GM12873 (cell line): Measurements from ENCODE around the gene CA4.

ENCODE experiments used
- TF ChIP-seq, protein P1 (sequence below): IDR thresholded peaks from 2 replicates; pipeline ENCODE4 v1.5.1; 2012; ENCODE audit warnings: low read depth, mild to moderate bottlenecking, moderate library complexity, low read length, control low read depth; ENCODE audit not compliant: insufficient read depth; ENCODE audit errors: missing control alignments

The CA4 gene

GRCh38 chr17:60154616-60155426 lies 5.0 kb downstream of the CA4 start:
- TF ChIP-seq, protein P1, sequence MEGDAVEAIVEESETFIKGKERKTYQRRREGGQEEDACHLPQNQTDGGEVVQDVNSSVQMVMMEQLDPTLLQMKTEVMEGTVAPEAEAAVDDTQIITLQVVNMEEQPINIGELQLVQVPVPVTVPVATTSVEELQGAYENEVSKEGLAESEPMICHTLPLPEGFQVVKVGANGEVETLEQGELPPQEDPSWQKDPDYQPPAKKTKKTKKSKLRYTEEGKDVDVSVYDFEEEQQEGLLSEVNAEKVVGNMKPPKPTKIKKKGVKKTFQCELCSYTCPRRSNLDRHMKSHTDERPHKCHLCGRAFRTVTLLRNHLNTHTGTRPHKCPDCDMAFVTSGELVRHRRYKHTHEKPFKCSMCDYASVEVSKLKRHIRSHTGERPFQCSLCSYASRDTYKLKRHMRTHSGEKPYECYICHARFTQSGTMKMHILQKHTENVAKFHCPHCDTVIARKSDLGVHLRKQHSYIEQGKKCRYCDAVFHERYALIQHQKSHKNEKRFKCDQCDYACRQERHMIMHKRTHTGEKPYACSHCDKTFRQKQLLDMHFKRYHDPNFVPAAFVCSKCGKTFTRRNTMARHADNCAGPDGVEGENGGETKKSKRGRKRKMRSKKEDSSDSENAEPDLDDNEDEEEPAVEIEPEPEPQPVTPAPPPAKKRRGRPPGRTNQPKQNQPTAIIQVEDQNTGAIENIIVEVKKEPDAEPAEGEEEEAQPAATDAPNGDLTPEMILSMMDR: no peak

DNA sequence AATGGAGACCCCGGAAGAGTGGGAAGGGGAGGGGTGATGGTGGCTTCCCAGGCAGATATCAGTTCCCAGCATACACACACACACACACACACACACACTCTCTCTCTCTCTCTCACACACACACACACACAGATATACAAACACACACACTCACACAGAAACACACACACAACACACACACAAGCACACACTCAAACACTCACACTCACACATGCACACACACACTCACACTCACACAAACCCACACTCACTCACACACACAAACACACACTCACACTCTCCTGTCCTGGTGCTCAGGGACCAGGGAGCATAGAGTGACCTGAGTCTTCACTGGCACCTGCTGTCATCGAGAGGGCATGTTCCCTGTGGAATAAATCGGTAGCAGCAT lies 5.6 kb downstream of the CA4 start:
- TF ChIP-seq, protein P1: no peak

DNA sequence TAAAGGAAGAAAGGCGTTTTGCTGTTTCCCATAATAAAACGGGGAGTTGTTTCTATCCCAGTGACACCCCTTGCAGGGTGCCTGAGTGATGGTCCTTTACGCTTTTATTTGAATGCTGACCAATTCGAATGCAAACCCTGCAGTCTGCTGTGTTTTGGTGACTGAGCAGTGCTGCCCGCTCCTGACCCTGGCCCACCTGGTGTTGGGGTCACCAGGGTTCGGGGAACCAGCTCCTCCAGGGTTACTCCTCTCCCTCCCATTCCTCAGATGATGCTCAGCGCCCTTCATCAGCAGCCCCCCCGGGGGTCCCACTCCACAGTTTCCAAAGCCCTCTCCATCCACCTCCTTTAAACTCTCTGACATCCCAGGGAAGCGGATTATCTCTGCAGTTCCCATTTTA lies 6.0 kb downstream of the CA4 start:
- TF ChIP-seq, protein P1: no peak

DNA sequence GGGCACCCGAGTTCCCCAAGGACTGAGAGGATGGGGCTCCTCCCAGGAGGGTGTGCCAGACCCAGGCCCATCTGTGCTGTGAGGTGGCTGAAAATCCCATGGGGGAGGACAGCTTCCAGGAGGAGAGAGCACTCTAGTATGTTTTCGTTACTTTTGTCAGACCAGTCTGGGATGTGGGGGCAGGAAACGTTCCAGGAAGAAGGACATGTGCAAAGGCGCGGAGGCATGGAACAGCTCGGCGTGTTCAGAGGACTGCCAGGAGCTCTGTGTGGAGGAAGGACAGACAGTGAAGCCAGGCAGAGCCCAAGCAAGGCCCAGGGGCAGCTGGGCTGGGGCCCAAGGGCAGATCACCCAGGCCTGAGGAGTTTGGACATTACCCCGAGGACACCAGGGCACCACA lies 7.0 kb downstream of the CA4 start:
- TF ChIP-seq, protein P1: no peak

GRCh38 chr17:60157487-60158040 lies 7.8 kb downstream of the CA4 start:
- TF ChIP-seq, protein P1: no peak

DNA sequence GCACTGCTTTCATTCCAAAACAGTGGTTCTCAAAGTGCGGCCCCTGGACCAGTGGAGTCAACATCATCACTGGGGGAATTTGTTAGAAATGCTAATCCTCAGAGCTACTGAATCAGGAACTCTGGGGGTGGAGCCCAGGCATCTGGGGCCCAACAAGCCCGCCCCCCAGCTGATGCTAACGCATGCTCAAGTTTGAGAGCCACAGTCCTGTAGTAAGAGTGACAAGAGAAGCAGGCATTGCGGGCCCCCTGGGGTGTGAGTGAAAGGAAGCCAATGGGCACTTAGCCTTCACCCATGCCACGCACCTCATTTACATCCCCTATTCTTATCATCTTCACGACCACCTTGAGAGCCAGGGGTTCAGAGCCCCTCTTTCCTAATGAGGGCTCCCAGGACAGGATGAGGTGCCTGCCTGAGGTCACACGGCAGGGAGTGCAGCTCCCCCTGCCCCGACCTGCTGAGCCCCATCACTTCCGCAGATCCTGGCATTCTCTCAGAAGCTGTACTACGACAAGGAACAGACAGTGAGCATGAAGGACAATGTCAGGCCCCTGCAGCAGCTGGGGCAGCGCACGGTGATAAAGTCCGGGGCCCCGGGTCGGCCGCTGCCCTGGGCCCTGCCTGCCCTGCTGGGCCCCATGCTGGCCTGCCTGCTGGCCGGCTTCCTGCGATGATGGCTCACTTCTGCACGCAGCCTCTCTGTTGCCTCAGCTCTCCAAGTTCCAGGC lies 9.1 kb downstream of the CA4 start:
- TF ChIP-seq, protein P1: no peak

GRCh38 chr17:60159479-60159866 lies 9.7 kb downstream of the CA4 start:
- TF ChIP-seq, protein P1: no peak
